SK-N-MC (cell line): ENCODE results near the gene MAP10.

Source experiments
- EZH2 ChIP-seq: fragments of 200-600 bp; sonication (generic); IDR thresholded peaks from one replicate; pipeline ENCODE4 v1.6.1; 2017; ENCODE audit warnings: antibody characterized with exemption
- FOXP2 ChIP-seq: optimal IDR thresholded peaks from 2 replicates; pipeline ENCODE3; 2011; ENCODE audit warnings: mild to moderate bottlenecking, moderate library complexity; ENCODE audit not compliant: insufficient read depth; ENCODE audit errors: extremely low read length, control extremely low read depth
- POLR2AphosphoS5 ChIP-seq: IDR thresholded peaks from 2 replicates; pipeline ENCODE4 v1.6.1; 2012; ENCODE audit warnings: mild to moderate bottlenecking, low read depth, low read length, borderline replicate concordance

DNA sequence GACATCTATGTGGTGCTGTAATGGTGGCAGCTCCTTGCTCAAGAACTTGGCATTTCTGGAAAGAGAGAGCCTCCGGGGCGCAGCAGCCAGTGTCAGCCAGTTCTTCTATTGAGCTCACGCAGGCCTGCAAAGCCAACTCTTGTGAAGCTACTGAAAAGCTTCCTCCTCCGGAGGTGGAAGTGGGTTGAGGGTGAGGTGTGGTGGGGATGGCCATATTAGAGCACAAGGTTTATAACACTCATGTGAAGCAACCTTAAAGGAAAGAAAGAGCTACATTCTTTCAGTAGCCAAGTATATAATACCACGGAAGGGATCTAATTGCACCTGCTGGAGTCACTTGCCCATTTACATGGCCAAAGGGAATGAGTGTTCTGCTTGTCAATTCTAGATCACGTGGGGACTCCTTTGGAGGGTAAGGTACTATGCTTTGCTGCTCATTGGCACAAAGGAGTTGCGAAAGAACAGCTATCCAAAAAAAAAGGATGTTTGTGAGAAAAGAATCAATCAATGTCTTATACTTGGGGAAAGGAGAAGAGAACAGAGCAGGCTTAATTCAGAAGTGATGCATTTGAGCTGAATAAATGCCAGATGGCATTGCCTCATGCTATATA, 18.3 kb upstream of the MAP10 start:
- TF ChIP-seq EZH2 (no peak), POLR2AphosphoS5 (no peak), FOXP2 (no peak)
